PFSK-1 (cell line): Measurements from ENCODE around the gene DHRS11.

Source experiments
- FOXP2 ChIP-seq: optimal IDR thresholded peaks from 2 replicates; pipeline ENCODE3; 2011; ENCODE audit warnings: borderline replicate concordance, control low read depth, inconsistent platforms; ENCODE audit not compliant: insufficient read depth; ENCODE audit errors: extremely low read length, extremely low read depth
- POLR2AphosphoS5 ChIP-seq: IDR thresholded peaks from 2 replicates; pipeline ENCODE4 v1.6.1; 2012; ENCODE audit warnings: low read depth, mild to moderate bottlenecking, control low read depth, low read length, moderate library complexity
- REST ChIP-seq, 2 experiments: IDR thresholded peaks; 2 replicates each; pipeline versions ENCODE4 v1.6.1 to v1.8.0; 2011 to 2012; ENCODE audit warnings: low read depth in 2 of 2, low read length in 2 of 2, control low read depth in 1 of 2, inconsistent platforms in 1 of 2, mild to moderate bottlenecking in 1 of 2, moderate library complexity in 1 of 2; ENCODE audit not compliant: insufficient read depth in 1 of 2
- SIN3A ChIP-seq: IDR thresholded peaks from 2 replicates; pipeline ENCODE4 v1.6.1; 2012; ENCODE audit warnings: mild to moderate bottlenecking, low read length, moderate library complexity, borderline replicate concordance; ENCODE audit not compliant: insufficient read depth
- TAF1 ChIP-seq: IDR thresholded peaks from 2 replicates; pipeline ENCODE4 v1.6.1; 2012; ENCODE audit warnings: low read length, control low read depth, borderline replicate concordance; ENCODE audit not compliant: insufficient read depth

The DHRS11 gene

GRCh38 chr17:36629970-36630502, 38.4 kb downstream of the DHRS11 start:
- no peak for TF ChIP-seq REST (IDR thresholded peaks at IDR 0.05; ENCODE audit: insufficient read depth in 1 of 2, low read depth in 2 of 2, low read length in 2 of 2)
- TF ChIP-seq SIN3A, result no peak
- TF ChIP-seq POLR2AphosphoS5, result no peak
- no peak for TF ChIP-seq FOXP2
- no peak for TF ChIP-seq TAF1

- TF ChIP-seq FOXP2, result no peak
Observed at GRCh38 chr17:36631022-36631421, 39.3 kb downstream of the DHRS11 start.

- no peak for TF ChIP-seq SIN3A
- no peak for TF ChIP-seq POLR2AphosphoS5
Observed at GRCh38 chr17:36632916-36633771, 41.5 kb downstream of the DHRS11 start.

GRCh38 chr17:36640346-36640745, 48.7 kb downstream of the DHRS11 start:
- no peak for TF ChIP-seq FOXP2

GRCh38 chr17:36640836-36641235, 49.2 kb downstream of the DHRS11 start:
- TF ChIP-seq REST (IDR thresholded peaks at IDR 0.05; ENCODE audit: insufficient read depth in 1 of 2, low read depth in 2 of 2, low read length in 2 of 2) (no peak), TAF1 (no peak), FOXP2 (no peak), SIN3A (no peak), POLR2AphosphoS5 (no peak)

GRCh38 chr17:36641331-36641876, 49.7 kb downstream of the DHRS11 start:
- TF ChIP-seq POLR2AphosphoS5 (no peak), REST (IDR thresholded peaks at IDR 0.05; ENCODE audit: insufficient read depth in 1 of 2, low read depth in 2 of 2, low read length in 2 of 2) (no peak), TAF1 (no peak)
